ENCODE data around the gene PRKG1. TPM values are rescaled to one million over a fixed set of nuclear protein-coding genes. Genes with fewer than 3 reads are reported as not detected.

PRKG1 gene
- total and polyA plus RNA-seq, 2 donors (not counting 1 experiment from before 2014, with no cell fraction given): not detected

DNA sequence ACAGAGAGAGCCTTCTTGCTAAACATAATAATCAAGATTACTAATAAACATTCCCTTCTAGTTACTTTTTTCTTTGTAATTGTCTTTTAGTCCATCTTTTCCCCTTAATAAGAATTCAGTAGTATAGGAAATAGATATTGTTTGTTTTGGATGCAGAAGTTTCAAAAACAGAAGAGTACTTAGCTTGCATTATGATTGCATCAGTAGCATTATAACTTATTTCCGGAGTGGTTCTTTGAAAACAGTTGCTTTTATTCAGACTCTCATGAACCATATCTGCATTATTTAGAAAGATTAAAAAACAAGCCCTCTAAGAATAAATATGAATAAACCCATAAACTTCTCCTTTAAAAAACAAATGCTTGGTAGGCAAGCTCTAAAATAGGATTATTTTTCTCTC lies 1205.8 kb downstream of the PRKG1 start:
- Histone ChIP-seq H3K4me3 (ENCODE audit: control extremely low read depth in 1 of 5, extremely low read depth in 1 of 5, insufficient read depth in 1 of 5, low read depth in 2 of 5, low read length in 4 of 5) (no peak overlapping the region), H3K79me2 (ENCODE audit: control insufficient read depth, insufficient read depth, low read length) (no peaks in the 10 kb centered on the region), H3K27me3 (replicated peaks in 1 of 4; ENCODE audit: control extremely low read depth in 1 of 4, control insufficient read depth in 3 of 4, insufficient read depth in 4 of 4, low read length in 3 of 4) (no peaks in the 10 kb centered on the region), H3K4me1 (ENCODE audit: control insufficient read depth in 2 of 2, insufficient read depth in 2 of 2, low read length in 2 of 2) (peaks cover 4 to 9% of the 10 kb centered on the region in 2 donors), H3K4me2 (replicated peaks; ENCODE audit: low read depth, low read length, poor library complexity, severe bottlenecking) (no peak overlapping the region), H3K9me3 (ENCODE audit: control extremely low read depth in 1 of 3, control insufficient read depth in 2 of 3, insufficient read depth in 1 of 3, low read length in 2 of 3) (peaks cover 2 to 4% (median 2%) of the 10 kb centered on the region in 3 donors), H2AFZ (ENCODE audit: insufficient read depth, low read depth, low read length, poor library complexity, severe bottlenecking) (no peak overlapping the region), H3K9ac (ENCODE audit: low read length) (no peak overlapping the region), H4K20me1 (ENCODE audit: control insufficient read depth, insufficient read depth, low read length, poor library complexity, severe bottlenecking) (no peaks in the 10 kb centered on the region), H3K27ac (ENCODE audit: low read length in 2 of 2) (no peak overlapping the region), H3K36me3 (replicated peaks in 1 of 2; ENCODE audit: control extremely low read depth in 1 of 2, control insufficient read depth in 1 of 2, extremely low read depth in 1 of 2, insufficient read depth in 2 of 2, low read length in 1 of 2) (no peaks in the 10 kb centered on the region)
- Mint-ChIP-seq H3K27me3 (no peaks in the 10 kb centered on the region), H3K9me3 (ENCODE audit: insufficient read depth) (no peaks in the 10 kb centered on the region), H3K4me1 (peaks cover 9% of the 10 kb centered on the region), H3K4me3 (no peak overlapping the region), H3K27ac (no peak overlapping the region)
- no peak for TF ChIP-seq EZH2 (IDR thresholded peaks at IDR 0.05; ENCODE audit: borderline replicate concordance, insufficient read depth, low read depth, low read length, poor library complexity, severe bottlenecking)
- intact Hi-C loops (cut with micrococcal nuclease): no loop called here
- ATAC-seq (ENCODE audit: low read depth) (no peak), DNase-seq (no peak)
- CTCF ChIA-PET: interaction anchor here (0.6 kb wide), 1 partner anchor 545 kb away, joined by 3 read pairs; no protein-coding TSS in a partner anchor
- WGBS (ENCODE audit: insufficient coverage): no CpG with 5 or more reads among the region's 1 CpG
- POLR2A ChIA-PET: no interaction called here

GRCh38 chr10:52283174-52283573 lies 1208.9 kb downstream of the PRKG1 start:
- no peak overlapping the region for H3K4me3 Mint-ChIP-seq
- H3K27ac Mint-ChIP-seq: no peak overlapping the region
- Histone ChIP-seq H3K27ac (ENCODE audit: low read length in 2 of 2) (no peak overlapping the region), H3K9me3 (ENCODE audit: control extremely low read depth in 1 of 3, control insufficient read depth in 2 of 3, insufficient read depth in 1 of 3, low read length in 2 of 3) (peaks cover 0 to 4% (median under 1%) of the 10 kb centered on the region in 3 donors), H3K4me2 (replicated peaks; ENCODE audit: low read depth, low read length, poor library complexity, severe bottlenecking) (no peak overlapping the region), H3K79me2 (ENCODE audit: control insufficient read depth, insufficient read depth, low read length) (no peaks in the 10 kb centered on the region), H2AFZ (ENCODE audit: insufficient read depth, low read depth, low read length, poor library complexity, severe bottlenecking) (no peak overlapping the region), H3K9ac (ENCODE audit: low read length) (no peak overlapping the region), H3K27me3 (replicated peaks in 1 of 4; ENCODE audit: control extremely low read depth in 1 of 4, control insufficient read depth in 3 of 4, insufficient read depth in 4 of 4, low read length in 3 of 4) (no peaks in the 10 kb centered on the region), H4K20me1 (ENCODE audit: control insufficient read depth, insufficient read depth, low read length, poor library complexity, severe bottlenecking) (no peaks in the 10 kb centered on the region), H3K4me3 (ENCODE audit: control extremely low read depth in 1 of 5, extremely low read depth in 1 of 5, insufficient read depth in 1 of 5, low read depth in 2 of 5, low read length in 4 of 5) (no peak overlapping the region), H3K4me1 (ENCODE audit: control insufficient read depth in 2 of 2, insufficient read depth in 2 of 2, low read length in 2 of 2) (peaks cover 5 to 9% of the 10 kb centered on the region in 2 donors), H3K36me3 (replicated peaks in 1 of 2; ENCODE audit: control extremely low read depth in 1 of 2, control insufficient read depth in 1 of 2, extremely low read depth in 1 of 2, insufficient read depth in 2 of 2, low read length in 1 of 2) (no peaks in the 10 kb centered on the region)
- DNase-seq (no peak), ATAC-seq (ENCODE audit: low read depth) (no peak)
- CTCF ChIA-PET: no interaction called here
- intact Hi-C loops (cut with micrococcal nuclease): no loop called here
- H3K4me1 Mint-ChIP-seq: peaks cover 13% of the 10 kb centered on the region
- no CpG with 5 or more reads among the region's 2 CpGs for WGBS (ENCODE audit: insufficient coverage)
- TF ChIP-seq, protein P1, sequence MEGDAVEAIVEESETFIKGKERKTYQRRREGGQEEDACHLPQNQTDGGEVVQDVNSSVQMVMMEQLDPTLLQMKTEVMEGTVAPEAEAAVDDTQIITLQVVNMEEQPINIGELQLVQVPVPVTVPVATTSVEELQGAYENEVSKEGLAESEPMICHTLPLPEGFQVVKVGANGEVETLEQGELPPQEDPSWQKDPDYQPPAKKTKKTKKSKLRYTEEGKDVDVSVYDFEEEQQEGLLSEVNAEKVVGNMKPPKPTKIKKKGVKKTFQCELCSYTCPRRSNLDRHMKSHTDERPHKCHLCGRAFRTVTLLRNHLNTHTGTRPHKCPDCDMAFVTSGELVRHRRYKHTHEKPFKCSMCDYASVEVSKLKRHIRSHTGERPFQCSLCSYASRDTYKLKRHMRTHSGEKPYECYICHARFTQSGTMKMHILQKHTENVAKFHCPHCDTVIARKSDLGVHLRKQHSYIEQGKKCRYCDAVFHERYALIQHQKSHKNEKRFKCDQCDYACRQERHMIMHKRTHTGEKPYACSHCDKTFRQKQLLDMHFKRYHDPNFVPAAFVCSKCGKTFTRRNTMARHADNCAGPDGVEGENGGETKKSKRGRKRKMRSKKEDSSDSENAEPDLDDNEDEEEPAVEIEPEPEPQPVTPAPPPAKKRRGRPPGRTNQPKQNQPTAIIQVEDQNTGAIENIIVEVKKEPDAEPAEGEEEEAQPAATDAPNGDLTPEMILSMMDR (IDR thresholded peaks at IDR 0.05): no peak
- TF ChIP-seq EZH2 (IDR thresholded peaks at IDR 0.05; ENCODE audit: borderline replicate concordance, insufficient read depth, low read depth, low read length, poor library complexity, severe bottlenecking): no peak
- no peaks in the 10 kb centered on the region for H3K9me3 Mint-ChIP-seq (ENCODE audit: insufficient read depth)
- no peaks in the 10 kb centered on the region for H3K27me3 Mint-ChIP-seq
- POLR2A ChIA-PET: no interaction called here

All from B cell (primary cell).